HG02798 (cell line): ENCODE results near the gene CDH23.

Experiments used
- ATAC-seq: cut with Tn5 transposase; IDR thresholded peaks from one replicate; pipeline ENCODE4 v1.9.1; 2021; ENCODE audit warnings: mild to moderate bottlenecking; ENCODE audit not compliant: unreplicated experiment, poor library complexity

CDH23 gene

DNA sequence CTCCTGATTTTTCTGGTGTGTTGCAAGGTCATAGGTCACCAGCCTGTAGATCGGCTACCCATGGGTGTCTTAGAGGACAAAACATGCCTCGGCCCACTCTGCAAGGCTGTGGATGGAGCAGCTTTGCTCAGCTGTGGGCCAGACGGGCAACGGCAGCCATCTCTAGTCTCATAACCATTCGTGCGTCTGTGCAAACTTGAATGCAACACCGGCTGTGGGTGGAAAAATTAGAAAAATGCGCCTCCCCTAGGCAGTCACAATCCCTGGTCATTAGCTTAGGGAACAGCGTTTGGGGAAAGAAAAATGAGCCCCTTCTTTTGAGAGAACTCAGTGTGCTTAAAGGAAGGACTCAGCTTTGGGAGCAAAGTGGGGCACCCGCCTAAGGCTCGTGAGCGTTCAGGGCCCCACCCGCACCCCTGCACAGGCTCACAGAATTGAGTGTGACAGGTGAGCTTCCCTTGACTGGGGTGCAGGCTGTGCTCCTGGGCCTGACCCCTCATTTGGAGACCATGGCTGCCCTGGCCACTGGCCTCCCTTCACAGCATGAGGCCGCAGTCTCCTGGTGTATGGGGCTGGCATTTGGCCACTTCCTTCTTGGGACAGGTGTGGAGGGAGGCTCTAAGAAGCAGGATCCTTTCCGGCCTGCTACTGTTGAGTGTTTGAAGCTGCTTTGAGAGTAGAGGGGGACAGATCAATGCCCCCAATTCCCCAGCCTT lies 174.9 kb downstream of the CDH23 start:
- no peak for ATAC-seq

DNA sequence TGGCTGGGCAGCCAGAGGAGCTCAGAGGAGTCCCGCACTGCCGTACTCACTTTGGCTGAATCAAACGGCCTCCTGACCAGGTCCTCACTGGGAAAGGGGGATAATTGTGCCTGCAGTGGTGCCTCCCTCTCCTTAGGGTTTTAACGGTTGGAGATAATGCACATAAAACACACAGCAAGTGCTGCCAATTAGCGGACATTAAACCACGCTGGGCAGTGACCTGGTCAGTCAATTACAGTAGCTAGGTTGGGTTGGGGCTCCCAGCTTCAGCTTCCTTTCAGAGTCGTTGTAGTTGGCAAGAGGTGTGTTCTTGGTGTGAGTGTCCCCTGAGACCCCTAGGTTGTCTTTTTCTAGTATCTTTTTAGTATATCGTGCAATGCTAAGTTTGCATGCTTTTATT lies 176.2 kb downstream of the CDH23 start:
- ATAC-seq, result no peak

DNA sequence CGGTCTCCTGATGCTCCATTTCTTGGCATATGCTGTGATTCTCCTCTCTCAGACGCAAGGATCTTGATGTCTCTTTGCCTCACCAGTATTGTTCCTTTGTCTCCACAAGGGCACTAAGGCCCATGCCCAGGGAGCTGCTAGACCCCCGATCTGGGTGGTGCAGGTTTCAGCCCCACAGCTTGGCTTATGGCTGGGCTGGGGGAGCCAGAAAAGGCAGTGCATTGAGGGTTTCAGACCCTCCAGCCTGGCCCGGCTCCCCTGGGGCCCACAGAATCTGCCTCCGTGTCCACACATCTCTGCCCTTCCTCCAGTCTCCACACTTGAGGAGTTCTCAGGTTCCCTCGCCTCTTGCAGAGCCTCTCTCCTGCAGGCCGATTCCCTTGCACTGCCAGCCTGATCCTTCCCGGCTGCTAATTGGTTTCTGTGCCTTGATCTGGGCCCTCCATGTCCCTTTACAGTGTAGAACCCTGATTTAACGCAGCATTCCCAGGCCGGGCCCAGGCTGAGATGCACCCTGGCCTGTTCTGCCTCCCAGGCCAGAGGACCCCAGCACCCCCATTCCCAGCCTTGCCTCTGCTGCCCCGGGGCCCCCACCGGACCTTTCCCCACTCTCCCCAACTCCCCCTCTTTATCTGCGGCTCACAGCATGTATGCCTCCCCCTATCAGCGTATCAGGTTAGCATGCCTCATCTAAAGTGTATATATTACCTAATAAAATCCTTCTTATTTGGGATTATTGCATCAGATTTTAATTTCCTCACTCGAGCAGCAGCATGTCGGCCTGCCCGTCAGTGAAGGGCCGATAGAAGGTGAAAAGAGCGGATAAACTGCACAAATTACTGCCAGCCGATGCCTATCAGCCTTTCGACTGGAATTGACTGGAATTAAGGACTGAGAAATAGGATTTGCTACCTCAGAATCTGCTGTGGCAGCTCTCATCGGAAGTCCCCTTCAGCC lies 177.1 kb downstream of the CDH23 start:
- ATAC-seq, result no peak

DNA sequence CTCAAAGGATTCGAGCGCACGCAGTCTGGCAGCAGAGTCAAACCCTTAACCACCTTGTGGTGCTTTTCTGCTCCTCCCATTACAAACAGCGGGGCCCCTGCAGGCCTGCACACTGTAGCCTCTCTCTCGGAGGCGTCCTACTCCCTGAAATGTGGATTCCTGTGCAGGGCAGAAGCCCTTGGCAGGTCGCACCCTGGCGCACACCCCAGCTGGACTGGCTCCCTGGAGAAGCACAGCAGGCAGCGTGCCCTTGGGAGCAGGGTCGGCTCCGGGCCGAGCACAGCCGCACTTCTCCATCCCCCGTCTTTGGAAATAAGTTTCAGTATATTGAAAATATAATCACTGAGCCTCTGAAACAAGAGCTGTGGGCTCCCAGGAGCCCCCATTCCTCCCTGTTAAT lies 178.7 kb downstream of the CDH23 start:
- ATAC-seq, result no peak

DNA sequence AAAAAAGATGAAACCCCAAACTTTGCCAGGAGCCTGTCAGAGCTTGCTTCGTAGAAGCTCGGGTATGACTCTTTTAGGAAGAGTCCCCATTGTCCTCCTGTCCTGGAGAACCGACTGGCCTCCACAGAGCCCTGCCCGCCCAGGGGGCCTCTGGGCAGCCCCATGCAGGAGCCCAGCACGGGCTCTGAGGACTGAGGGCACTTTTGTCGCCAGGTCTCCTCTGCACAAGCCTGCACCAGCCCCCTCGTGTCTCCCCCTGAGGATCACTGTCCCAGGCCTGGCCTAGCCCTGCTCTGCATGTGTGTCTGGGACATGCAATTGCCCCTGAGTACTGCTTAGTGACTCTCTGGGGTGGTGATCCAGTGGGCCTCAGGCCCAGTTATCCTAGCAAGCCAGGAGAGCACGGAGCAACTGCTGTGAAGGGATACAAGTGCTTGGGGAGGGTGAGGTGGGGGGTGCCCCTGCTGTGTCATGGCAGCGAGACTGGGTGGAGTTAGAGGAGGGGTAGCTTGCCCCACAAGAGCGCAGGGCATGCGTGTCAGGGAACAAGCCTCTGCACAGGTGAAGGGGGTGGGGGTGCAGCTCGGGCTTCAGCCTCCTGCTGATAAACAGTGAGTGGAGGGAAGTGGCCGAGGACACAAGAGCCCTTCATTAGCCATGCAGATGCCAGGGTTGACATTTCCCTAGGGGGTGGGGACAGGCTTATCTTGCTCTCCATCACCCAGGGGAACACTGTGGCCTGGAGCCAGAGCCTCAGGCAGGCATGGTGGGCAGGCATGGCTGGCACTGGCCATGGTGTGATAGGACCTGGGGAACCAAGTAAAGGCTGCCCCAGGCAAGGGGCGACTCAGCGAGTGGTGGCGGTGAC lies 179.4 kb downstream of the CDH23 start:
- ATAC-seq, result no peak

DNA sequence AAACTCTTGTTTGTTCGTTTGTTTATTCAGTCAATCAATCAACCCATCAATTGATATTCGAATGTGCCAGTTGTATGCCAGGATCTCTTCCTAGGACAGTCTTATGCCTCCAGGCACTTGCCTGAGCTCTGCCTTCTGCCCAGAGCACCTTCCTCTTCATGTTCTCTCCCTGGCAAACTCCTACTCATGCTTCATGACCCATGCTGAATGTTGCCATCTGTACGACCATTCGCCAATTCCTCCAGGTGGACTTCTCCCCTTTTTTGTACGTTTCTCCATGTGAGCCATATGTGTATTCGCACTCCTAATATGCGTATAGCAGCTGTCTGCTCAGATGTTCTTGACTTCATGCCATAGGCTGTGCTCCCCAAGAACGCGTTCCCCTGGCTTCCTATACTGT lies 180.1 kb downstream of the CDH23 start:
- ATAC-seq, result no peak

DNA sequence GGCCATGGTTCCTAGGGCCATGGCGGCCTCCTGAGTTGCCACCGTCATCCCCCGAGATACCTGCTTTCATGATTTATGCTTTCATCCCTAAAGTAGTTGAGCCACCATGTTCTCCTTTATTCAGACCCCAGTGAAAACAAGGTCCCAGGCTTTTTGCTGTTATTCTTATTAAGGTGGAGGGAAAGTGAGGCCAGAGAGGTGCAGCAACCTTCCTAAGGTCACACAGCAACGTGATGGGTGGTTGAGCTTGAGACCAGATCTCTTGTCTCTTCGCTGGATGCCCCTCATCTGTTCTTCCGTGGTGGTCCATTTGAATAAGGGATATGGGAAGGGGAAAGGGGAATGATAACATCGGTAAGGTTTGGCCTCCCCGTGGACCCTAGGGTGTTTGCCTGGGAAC lies 180.6 kb downstream of the CDH23 start:
- ATAC-seq, result no peak

DNA sequence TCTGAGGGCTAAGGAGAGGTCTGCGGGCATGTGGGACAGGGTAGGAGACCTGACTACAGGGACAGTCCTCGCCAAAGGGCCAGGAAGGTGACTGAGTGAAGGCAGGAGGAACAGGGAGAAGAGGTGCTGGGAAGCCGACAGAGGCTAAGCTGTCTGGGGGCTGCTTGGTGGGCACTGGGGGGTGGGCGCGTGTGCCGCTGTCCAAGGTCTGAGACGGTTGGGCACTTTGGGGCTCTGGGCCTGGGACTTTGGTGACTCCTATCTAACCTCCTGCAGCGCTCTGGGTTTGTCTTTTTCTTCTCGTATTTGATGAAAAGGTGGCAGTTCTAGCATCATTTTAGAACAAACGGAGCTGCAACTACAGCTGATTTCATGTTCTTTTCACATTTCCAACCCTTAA lies 181.3 kb downstream of the CDH23 start:
- ATAC-seq, result no peak

DNA sequence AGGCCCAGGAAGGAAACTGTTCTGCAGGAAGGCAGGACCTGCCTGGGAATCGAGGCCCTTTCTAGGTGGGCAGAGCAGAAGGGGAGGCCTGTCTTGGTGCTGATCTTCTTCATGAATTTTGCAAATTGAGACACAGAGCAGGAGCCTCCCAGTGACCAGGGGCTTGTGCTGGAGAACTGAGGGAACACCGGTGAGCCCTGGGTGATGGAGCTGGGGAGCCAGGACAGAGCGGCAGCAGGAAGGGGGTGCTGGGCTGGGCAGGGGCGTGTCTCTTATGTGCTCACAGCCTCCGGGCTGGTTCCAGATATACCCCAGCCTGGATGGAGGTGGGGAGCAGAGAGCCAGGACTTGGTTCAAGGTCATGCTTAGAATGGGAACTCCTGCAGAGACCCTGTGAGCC lies 182.9 kb downstream of the CDH23 start:
- ATAC-seq, result no peak

DNA sequence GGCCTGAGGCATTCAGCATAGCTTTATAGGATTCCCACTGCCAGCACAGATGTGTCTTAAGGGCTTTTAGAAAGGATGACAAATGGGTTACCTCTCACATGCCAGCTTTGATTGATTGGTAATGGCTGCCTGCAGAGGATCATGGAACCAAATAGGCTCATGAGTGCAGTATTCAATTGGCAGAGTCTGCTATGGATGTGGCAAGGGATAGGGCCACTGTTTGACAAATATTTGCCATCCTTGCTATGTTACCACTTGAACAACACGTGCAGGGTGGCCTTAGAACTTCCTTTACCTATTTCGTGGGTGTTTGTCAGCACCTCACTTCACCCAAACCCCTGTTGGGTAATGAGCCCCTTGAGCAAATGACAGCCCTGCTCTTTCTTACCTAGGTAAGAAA lies 183.7 kb downstream of the CDH23 start:
- no peak for ATAC-seq

DNA sequence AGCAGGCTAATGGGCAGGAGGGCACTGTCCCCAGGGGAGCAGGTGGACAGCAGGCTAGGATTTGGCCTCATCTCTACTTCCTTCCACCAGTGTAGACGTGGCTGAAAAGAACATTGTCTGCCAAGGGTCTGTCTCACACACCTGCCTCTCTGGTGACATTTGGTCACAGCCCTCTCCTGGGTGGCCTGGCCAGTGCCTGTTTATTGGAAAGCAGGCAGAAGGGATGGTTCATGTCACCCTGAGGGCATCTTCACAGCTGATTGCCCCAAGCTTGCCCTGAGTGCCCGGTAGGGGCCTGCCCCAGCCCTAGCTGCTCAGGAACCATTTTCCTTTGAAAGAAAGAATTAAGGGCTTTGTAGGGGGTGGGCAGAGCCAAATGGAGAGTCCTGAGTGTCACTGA lies 184.2 kb downstream of the CDH23 start:
- ATAC-seq, result no peak

DNA sequence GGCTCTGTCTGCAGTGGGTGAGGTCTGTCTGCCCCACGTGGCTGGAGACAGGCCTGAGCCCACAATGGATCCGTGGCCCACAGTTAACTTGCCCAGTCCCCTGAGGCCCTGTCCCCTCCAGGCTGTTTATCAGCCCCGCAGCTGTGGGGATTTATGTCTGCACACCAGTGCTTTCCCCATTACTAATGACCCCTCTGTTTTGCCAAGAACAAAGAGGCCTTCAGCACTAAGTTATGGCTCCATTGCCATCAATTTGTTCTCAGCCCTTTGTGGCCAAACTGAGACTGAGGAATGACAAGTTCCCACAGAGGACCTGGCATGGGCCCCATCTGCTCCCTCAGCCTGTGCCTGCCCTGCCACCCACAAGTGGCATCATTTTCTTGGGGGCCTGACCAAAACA lies 184.7 kb downstream of the CDH23 start:
- no peak for ATAC-seq

DNA sequence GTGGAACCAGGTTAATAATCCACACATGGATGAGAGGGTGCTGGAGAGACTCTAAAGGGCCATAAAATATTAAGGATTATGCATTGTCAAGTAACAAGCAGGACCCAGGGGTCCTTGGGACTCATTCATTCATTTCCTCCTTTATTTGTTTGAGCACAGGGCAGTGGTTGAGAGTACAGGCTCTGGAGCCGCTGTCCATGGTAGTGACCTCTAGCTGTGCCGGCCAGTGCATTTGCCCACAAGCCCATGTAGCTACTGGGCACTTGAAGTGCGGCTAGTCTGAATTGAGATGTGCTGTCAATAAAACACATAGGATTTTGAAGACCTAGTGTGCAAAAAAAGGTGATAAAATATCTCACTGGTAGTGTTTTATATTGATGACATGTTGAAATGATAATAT lies 185.3 kb downstream of the CDH23 start:
- no peak for ATAC-seq

DNA sequence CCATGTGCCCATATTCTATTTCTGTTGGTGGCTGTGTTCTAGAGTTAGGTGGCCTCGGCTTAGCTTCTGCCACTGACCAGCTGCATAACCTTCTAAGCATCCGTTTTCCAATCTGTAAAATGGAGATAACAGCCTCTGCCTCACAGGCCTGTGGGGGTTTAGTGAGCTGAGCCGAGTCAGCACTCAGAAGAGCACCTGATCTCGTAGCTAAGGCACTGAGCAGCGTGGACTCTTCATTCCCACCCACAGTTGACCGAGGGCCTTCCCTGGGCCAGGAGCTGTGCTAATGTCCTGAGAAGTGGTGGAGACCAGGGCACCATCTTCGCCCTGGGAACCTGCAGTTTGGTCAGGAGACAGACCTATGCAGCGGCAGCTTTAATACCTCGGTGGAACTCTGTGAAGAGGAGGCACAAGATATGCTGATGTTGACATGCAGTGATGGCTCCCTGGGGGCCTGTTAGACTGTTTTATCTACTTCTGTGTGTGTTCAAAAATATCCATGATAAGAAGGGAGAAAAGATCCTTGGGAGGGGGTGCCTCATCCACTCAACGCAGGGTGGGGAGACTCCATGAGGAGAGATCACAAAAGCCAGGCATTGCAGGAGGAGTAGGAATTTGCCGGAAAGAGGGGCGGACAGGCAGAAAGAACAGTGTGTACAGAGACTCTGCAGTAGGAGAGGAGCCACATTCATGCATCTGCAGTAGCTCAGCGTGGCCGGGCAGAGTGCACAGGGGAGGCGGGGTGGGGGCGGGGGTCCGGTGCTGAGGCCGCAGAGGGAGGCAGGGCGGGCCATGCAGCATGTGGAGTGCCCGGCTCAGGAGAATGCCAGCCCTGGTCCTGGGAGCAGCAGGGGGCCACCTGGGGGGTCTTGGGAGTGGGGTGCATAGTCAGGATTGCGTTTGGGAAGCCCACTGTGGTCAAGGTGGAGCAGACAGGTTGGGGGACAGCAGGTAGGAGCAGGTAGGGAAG lies 186.1 kb downstream of the CDH23 start:
- no peak for ATAC-seq

DNA sequence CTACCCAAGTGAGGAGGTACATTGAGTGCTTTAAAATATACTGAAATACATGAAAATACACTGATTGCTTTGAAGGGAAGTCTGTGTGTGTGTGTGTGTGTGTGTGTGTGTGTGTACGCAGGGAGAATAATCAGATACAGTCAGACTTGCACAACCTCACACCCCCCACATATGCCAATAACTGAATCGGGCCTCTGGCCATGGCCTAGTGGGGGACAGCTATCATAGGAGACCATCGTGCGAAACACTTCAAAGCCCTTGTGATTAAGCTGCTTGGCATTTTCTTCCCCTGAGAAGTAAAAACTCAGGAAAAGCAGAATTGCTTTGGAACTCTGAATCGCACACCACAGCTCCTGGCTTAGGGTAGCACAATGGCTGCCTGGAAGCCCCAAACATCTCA lies 187.7 kb downstream of the CDH23 start:
- ATAC-seq, result no peak

DNA sequence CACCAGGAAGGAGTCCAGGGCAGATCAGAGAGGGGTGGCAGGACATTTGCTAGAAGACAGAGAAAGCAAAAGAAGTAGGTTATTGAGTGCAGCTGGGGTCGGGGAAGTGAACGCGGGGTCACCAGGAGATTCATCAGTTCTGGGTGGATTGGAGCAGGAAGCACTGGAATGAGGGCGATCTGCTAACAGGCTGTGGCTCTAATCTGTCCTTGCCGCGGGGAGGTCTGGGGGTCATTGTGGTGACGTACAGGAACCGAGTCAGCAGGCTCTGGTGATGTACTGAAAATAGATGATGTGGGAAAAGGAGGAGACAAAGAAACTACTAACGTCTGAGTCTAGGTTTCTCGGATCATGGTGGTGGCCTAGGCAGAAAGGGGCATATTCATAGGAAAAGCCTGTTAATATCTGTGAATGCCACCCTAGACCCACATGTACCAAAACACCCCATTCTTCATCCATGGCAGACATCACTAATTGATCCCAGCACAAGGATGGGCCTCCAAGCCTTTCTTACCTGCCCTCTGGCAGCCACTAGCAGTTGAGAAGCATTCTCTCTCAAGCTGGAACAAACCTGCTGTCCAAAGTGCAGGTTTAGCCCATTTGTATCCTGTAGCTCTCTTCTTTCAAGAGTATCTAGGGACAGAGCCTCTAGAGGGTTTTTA lies 188.3 kb downstream of the CDH23 start:
- ATAC-seq, result no peak

DNA sequence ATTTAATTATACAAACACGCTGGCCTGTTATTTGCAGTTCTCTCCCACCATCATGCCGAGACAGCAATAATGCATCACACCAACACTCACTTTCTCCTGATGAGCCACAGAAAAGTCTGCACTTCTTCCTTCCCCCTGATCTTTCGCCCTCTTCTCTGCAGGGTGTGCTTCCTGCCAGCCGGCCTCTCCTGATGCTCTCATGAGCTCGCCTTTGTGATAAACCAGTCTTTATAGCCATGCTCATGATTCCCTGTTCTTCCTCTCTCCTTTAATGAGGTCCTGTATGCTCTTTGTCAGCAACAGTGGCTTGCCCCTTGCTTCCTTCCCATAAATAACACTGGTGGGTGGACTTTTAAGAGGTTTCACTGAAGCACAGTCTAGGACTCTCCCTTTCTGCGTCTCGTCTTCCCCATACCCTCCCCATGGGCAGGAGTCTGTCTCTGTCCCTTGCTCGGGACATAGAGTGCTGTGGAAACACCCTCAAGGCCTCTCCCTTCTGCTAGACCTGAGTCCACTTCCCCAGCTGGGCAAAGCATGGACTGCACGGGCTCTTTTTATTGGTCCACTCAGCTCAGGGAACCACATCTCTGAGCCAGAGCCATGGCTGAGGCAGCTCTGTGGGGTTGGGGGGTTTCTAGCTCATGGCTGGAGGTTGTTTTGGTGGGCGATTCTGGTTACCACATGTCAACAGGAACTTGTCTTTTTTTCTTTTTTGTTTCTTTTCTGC lies 189.0 kb downstream of the CDH23 start:
- ATAC-seq, result no peak

DNA sequence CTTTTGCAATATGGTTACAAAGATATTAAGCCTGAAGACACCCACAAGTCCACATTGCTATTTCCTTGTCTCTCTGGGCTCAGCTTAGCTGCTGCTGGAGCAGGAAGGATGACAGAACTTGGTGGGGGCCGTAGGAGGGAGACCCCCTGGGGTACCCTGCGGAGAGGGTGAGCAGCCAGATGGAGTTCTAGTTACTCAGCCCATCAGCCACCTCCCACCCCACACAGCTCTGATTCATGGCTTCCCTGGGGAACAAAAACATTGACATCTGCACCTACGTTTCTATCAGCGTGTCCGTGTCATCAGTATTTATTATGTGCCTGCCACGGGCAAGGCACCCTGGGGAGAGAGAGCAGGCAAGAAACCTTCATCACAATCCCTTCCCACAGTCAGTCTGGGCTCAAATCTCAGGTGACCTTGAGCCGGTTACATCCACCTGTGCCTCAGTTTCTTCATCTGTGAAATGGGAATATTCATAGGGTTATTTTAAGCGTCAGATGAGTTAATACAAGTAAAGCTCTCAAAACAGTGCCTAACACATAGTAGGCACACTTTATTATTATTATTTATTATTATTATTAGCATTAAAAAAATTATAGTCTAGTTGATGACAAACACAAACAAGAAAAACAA lies 191.3 kb downstream of the CDH23 start:
- no peak for ATAC-seq
